WTC11 (cell line): ENCODE data around the gene COL20A1.

Experiments used
- ATF1 ChIP-seq: sonication (generic); formaldehyde crosslinking; IDR thresholded peaks from 2 replicates; pipeline ENCODE4 v1.8.1; 2023; ENCODE audit warnings: mild to moderate bottlenecking, moderate library complexity, missing genetic modification reagents
- MYBL2 ChIP-seq: sonication (generic); formaldehyde crosslinking; IDR thresholded peaks from 2 replicates; pipeline ENCODE4 v1.8.1; 2023; ENCODE audit warnings: mild to moderate bottlenecking, moderate library complexity, missing genetic modification reagents
- SMAD4 ChIP-seq: sonication (generic); formaldehyde crosslinking; IDR thresholded peaks from 2 replicates; pipeline ENCODE4 v1.8.0; 2022; ENCODE audit warnings: mild to moderate bottlenecking, missing genetic modification reagents
- TP53 ChIP-seq: sonication (generic); formaldehyde crosslinking; IDR thresholded peaks from 2 replicates; pipeline ENCODE4 v1.8.1; 2023; ENCODE audit warnings: mild to moderate bottlenecking, missing genetic modification reagents
- TF ChIP-seq, protein P1 (sequence below): fragments of 200-600 bp; IDR thresholded peaks from 2 replicates; pipeline ENCODE4 v1.8.0; 2022; ENCODE audit warnings: antibody characterized with exemption
- TF ChIP-seq, protein P2 (sequence below): sonication (generic); formaldehyde crosslinking; IDR thresholded peaks from 2 replicates; pipeline ENCODE4 v1.8.0; 2022; ENCODE audit warnings: mild to moderate bottlenecking, missing genetic modification reagents
- TF ChIP-seq, protein P3 (sequence below): sonication (generic); formaldehyde crosslinking; conservative IDR thresholded peaks from 2 replicates; pipeline ENCODE4 v1.8.1; 2022; ENCODE audit warnings: mild to moderate bottlenecking, missing genetic modification reagents

DNA sequence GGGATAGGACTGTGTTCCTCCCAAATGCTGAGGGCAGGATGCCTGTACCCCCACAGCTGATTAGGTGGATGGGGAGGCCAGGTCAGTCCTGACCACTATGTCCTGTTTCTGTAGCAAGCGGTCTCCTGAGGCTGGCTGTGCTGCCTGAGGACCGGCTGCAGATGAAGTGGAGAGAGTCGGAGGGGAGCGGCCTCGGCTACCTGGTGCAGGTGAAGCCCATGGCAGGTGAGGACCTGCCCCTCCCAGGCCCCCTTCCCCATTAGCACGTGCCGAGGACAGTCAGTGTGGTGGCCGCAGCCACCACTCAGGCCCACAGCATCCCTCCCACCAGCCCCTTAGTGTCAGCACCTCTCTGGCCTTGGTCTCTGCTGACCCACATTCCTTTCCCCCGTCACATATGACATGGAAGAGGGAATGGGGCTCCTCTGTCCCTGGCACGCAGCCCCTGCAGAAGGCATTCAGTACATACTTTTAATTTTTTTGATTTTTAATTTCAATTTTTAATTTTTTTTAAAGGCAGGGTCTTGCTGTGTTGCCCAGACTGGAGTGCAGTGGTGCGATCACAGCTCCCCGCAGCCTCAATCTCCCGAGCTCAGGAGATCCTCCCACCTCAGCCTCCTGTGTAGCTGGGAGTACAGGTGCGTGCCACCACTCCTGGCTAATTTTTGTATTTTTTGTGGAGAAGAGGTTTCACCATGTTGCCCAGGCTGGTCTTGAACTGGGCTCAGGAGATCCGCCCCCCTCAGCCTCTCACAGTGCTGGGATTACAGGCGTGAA is 5.0 kb downstream of the COL20A1 start:
- TF ChIP-seq MYBL2 (CRISPR knock-in tag) (no peak), ATF1 (CRISPR knock-in tag) (no peak), TP53 (CRISPR knock-in tag) (no peak), SMAD4 (no peak)
- TF ChIP-seq, protein P1, sequence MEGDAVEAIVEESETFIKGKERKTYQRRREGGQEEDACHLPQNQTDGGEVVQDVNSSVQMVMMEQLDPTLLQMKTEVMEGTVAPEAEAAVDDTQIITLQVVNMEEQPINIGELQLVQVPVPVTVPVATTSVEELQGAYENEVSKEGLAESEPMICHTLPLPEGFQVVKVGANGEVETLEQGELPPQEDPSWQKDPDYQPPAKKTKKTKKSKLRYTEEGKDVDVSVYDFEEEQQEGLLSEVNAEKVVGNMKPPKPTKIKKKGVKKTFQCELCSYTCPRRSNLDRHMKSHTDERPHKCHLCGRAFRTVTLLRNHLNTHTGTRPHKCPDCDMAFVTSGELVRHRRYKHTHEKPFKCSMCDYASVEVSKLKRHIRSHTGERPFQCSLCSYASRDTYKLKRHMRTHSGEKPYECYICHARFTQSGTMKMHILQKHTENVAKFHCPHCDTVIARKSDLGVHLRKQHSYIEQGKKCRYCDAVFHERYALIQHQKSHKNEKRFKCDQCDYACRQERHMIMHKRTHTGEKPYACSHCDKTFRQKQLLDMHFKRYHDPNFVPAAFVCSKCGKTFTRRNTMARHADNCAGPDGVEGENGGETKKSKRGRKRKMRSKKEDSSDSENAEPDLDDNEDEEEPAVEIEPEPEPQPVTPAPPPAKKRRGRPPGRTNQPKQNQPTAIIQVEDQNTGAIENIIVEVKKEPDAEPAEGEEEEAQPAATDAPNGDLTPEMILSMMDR: no peak
- TF ChIP-seq, protein P2, sequence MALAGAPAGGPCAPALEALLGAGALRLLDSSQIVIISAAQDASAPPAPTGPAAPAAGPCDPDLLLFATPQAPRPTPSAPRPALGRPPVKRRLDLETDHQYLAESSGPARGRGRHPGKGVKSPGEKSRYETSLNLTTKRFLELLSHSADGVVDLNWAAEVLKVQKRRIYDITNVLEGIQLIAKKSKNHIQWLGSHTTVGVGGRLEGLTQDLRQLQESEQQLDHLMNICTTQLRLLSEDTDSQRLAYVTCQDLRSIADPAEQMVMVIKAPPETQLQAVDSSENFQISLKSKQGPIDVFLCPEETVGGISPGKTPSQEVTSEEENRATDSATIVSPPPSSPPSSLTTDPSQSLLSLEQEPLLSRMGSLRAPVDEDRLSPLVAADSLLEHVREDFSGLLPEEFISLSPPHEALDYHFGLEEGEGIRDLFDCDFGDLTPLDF (CRISPR knock-in tag): no peak
- TF ChIP-seq, protein P3, sequence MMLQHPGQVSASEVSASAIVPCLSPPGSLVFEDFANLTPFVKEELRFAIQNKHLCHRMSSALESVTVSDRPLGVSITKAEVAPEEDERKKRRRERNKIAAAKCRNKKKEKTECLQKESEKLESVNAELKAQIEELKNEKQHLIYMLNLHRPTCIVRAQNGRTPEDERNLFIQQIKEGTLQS: no peak
